Measurements from ENCODE around the gene PDE2A.
"Not testable (repeated sequence)": the region's sequence is repeated elsewhere in the genome, so short reads cannot be mapped to it uniquely, and the experiment has no call there.

The PDE2A gene

DNA sequence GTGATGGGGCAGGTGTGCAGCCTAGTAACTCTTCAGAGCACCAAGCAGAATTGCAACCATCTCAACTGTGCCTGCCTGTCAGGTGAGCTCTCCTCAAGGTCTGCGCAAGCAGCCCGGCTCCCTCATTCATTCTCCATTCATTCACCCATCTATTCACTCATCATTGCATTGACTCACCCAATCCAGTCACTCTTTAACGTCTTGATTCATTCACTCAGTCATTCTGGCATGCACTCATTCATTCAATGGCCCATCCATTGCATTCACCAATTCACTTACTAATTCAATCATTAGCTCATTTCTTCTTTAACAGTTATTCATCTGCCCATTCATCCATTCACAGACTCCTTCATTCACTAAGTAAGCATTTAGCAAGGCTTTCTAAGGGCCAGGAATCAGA lies 111.8 kb downstream of the PDE2A start:
- no peak for DNase-seq (ENCODE audit: insufficient read length, low spot score)
- FAIRE-seq = no peak

DNA sequence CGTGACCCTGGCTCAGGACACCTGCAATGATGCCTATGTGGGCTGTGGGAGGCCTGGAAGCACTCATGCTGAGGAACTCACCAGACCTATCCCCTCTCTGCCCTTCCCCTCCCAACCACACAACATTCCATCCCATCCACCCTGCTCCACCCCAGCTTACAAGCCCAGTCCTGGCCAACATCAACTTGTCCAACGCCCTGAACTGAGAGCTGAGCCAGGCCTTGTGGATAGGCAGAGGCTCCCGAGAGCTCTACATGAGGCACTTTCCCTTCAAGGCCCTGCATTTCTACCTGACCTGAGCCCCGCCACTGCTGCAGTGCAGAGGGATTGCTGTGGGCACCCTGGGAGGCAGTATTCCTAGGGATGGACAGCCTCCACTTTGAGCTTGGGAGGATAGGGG lies 112.4 kb downstream of the PDE2A start:
- DNase-seq (ENCODE audit: insufficient read length, low spot score) (no peak), FAIRE-seq (no peak)

DNA sequence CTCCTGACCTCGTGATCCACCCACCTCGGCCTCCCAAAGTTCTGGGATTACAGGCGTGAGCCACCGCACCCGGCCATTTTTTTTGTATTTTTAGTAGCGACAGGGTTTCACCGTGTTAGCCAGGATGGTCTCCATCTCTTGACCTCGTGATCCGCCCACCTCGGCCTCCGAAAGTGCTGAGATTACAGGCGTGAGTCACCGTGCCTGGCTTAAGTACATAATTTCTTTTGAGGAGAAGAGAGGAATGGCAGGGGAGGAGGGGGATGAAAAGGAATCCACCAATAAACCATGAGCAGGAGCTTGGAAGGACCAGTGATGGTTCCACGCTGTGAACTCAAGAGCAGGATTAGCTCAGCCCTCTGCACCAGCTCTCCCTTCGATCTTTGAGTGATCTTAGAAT lies 113.4 kb downstream of the PDE2A start:
- not testable (repeated sequence) for FAIRE-seq; DNase-seq (ENCODE audit: insufficient read length, low spot score)

DNA sequence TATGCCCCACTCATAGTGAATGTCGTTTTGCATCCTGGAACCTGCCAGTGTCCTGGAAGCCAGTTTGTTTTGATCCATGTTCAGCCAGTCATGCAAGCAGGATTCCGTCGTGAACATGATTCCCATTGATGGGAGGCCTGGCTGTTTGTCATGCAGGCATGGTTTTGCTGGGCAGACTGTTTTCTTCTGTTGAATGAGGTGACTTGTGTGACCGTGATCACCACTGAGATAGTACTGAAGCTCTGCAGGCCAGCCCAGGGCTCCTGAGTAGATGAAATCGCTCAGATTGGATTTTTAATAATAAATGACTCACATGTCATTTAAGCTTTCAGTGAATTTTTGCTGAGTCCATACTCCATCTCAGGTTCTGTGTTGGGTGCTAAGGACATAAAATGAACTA lies 117.8 kb downstream of the PDE2A start:
- no peak for FAIRE-seq
- DNase-seq (ENCODE audit: insufficient read length, low spot score) = no peak

DNA sequence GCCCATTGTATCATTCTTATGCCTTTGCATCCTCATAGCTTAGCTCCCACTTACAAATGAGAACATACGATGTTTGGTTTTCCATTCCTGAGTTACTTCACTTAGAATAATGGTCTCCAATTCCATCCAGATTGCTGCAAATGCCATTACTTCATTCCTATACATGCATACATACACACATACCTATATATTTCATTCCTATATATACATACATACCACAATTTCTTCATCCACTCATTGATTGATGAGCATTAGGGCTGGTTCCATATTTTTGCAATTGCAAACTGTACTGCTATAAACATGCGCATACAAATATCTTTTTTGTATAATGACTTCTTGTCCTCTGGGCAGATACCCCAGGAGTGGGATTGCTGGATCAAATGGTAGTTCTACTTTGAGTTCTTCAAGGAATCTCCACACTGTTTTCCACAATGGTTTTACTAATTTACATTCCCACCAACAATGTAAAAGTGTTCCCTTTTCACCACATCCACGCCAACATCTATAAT lies 119.2 kb downstream of the PDE2A start:
- DNase-seq (ENCODE audit: insufficient read length, low spot score); FAIRE-seq: not testable (repeated sequence)

DNA sequence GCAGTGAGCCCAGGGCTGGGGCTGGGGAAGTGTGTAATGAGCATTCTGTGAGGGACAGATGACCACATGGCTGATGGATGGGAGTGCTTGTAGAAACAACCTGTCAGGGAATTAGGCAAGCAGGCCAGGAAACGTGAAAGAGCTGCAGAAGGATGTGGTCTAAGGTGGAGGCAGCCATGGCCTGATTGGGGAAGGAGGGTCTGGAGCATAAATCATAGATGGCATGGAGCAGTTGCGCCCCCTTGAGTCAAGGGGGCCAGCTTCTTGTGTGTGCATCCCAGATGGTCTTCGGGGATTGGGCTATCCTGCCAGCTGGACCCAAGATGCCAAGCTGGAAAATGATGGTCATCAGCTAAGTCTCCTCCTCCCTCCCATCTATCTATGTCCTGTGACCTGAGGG lies 120.5 kb downstream of the PDE2A start:
- DNase-seq (ENCODE audit: insufficient read length, low spot score) (no peak), FAIRE-seq (no peak)

DNA sequence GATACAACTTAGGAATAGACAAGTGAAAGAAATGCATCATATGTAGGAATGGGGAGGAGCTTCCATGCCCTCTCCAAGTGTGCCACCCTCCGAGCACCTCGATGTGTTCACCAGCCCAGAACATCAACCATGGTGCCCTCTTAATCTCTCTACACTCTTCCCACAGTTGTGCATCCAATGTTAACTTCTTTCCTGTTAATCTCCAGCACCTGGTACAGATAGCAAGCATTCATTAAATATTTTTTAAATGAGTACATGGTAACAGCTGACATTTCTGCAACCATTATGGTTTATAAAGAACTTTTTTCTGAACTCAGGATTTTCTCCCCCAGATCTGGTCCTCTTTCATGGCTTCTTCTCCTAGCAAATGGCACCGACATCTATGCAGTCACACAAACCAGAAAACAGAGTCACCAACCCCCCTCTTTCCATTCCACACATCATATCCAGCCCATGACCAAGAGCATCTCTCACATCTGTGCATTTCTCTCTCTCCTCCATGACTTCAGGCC lies 121.8 kb downstream of the PDE2A start:
- FAIRE-seq = no peak
- no peak for DNase-seq (ENCODE audit: insufficient read length, low spot score)

DNA sequence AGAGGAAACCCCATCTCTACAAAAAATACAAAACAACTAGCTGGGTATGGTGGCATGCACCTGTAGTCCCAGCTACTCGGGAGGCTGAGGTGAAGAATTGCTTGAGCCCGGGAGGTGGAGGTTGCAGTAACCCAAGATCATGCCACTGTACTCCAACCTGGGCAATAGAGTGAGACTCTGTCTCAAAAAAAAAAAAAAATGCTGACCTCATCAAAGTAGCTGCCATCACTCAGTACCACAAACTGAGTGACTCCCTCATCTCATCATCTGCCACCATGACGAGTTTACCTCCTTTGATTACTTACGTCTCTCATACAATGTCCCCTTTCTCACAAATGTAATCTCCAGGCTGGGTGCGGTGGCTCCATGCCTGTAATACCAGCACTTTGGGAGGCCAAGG lies 122.7 kb downstream of the PDE2A start:
- FAIRE-seq (no peak), DNase-seq (ENCODE audit: insufficient read length, low spot score) (no peak)

DNA sequence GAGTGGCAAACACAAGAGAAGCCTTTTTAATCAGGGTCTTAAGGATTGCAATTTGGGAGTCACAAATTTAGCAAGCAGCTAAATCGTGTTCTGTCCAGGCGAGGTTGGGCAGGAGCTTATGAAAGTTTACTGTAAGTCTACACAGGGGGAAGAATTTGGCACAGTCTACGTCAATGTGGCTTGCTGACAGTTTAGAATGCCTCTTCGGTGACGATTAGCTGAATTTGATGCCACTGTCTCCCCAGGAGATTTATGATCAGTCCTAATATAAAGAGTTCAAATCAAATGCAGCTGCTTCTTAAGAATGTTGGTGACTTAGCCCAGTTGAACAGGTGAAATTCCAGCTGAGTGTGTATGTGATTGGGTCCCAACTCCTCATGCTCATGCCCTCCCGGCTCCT lies 125.8 kb downstream of the PDE2A start:
- DNase-seq (ENCODE audit: insufficient read length, low spot score) (no peak), FAIRE-seq (no peak)

DNA sequence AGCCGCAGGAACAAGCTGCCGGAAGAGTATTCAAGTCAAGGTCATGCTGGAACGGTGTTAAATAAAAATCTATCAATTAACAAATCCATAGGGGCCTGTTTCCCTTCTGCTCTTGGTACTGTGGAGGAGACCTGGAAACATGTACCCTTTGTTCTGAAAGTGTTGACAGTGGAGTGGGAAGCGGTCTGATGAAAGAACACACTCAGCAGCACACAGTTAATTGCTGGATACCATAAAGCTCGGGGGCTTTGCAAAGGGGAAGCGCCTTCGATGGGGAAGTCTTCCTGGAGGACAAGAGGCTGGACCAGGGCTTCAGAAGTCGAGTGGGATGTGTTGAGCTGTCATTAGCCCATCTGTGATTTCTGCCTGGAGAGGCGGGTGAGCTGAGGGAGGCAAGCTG lies 127.4 kb downstream of the PDE2A start:
- FAIRE-seq (no peak), DNase-seq (ENCODE audit: insufficient read length, low spot score) (no peak)

DNA sequence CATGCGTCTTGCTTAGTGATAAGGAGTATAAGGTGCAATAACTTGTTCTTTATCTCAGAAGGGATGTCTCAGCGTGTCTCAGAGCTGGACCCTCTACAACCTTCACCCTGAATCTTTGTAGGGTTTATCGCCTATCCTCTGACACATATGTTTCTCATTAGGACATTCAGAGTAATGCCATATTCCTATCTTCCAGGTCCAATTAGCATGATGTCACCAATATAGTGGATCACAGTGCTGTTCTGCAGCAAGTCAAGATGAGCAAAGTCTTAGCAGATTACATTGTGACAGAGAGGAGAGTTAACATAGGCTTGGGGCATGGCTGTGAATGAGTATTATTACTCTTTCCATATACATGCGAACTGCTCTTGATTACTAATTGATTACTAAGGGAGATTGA lies 129.6 kb downstream of the PDE2A start:
- DNase-seq (ENCODE audit: insufficient read length, low spot score) (no peak), FAIRE-seq (no peak)

DNA sequence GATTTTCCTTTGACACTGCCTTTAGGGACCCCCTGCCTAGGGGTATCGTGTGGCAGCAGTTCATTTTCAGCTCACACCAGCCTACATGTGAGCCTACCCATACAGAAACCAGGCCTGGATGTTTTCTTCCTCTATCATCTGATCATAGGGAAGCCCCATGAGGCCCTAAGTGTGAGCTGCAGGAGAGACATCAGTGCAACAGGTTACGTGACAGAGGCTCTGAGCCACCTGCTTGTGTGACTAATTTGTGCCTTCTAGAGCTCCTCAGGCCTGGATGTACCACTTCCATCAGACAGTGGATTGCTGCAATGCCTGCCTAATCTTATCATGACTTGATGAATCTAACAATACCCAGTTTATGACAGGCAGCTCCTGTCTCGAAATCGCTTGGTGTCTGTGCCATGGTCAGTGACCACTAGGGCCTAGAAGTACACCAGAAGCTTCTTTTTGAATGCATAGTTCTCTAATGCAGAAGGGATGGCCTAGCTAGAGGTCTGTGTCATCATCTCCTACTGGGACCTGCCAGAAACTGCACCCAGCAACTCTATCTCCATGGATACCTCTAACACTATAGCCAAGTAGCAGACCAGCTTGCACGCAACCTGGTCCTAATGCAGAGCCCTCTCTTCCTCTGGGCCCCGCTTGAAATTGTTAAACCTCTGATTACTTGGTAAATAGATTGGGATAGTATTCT lies 130.2 kb downstream of the PDE2A start:
- FAIRE-seq = no peak
- no peak for DNase-seq (ENCODE audit: insufficient read length, low spot score)

DNA sequence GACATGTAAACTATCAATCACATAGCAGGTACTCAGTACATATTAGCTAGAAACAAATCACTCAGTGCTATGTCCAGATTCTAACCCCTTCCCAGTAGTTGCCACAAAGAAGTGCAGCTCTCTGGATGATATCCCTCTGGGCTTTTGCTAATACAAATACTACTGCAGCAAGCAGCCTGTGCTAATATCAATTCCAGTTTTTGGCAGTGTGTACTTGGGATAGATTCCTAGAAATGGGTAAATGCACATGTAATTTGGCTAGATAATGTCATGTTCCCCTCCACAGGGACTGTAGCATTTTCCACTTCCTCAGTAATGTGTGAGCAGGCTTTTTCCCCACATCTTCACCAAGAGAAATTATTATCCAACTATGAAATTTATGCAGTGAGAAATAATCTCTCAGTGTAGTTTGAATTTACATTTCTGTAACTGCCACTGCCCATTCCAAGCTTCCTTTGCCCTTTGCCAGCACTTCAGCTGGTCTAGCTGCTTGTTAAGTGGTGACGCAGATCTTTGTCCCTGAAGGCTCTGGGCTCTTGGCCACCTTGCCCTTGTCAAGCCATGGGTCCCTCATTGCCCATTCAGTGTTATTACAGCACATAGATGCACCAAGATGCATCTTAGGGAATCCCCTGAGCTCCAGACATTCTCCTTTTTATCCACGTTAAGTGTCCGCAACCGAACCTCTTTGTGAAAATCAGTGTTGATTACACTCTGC lies 132.8 kb downstream of the PDE2A start:
- no peak for FAIRE-seq
- DNase-seq (ENCODE audit: insufficient read length, low spot score) = no peak

DNA sequence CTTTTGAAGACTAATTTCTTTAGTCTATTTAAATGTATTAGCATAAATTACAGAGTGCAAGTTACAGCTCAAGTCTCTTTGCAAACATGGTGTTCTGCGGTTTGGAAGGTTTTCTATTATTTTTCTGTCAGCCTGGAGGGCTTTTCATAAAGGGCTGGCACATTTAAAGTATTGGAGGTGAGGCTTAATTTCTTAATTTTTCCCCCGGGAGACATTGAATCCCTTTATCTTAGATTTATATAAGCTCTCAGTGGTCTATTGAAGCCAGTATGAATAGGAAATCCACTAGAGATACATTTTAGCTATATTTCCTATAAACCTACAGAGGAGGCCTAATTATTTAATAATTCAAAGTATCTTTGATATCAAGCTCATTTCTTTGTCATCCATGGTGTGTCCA lies 137.2 kb downstream of the PDE2A start:
- DNase-seq (ENCODE audit: insufficient read length, low spot score) (no peak), FAIRE-seq (no peak)

DNA sequence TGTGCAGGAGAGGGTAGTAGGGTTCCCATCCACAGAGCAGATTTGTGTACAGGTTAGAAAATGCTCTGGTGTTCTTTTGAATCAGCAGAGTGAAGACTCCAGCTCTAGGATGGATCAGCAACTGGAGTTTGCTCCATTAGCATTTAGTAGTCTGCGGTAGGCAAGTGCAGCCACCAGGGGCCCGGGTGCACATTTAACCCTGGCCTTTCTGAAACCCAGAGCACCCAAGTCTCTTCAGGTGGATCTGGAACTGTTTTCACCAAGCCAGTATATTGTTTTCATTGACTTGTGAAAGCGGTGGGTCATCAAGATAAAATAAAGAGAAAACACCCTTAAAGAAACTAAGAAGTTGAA lies 139.1 kb downstream of the PDE2A start:
- FAIRE-seq (no peak), DNase-seq (ENCODE audit: insufficient read length, low spot score) (no peak)

DNA sequence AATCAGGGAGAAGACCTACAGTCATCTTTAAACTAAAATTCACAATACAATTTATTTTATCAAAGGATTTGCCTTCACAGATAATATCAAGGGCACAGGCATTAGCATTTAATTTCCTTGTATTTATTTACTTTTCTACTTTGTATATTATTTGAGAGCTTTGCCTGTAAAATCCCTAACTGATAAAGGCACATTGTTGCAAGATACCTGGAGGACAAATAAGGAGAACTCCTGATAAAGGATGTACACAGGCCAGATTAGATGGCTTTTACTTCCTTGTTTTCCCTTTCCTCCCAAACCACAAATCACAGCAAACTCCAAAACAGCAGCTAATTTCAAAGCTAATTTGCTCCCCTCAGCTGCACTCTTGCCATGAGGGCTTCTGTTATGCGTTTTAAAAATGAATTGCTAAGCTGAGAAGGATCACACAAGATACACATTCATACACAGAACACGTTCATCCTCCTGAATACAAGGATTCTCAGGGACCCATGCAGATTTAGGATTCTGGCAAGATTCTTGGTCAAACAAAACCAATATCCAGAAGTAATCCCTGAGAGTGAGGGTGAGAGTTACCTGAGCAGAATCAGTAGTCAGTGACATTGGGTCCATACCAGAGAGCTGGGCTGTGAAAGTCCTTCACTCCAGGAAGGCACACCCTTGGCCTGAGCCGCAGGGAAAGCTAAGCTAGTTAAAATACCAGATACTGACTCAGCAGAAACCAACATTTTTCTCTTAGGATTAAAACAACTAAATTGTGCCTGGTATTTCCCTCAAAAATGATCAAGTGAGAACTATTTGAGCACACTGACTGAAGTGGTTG lies 139.6 kb downstream of the PDE2A start:
- DNase-seq (ENCODE audit: insufficient read length, low spot score) = no peak
- no peak for FAIRE-seq

DNA sequence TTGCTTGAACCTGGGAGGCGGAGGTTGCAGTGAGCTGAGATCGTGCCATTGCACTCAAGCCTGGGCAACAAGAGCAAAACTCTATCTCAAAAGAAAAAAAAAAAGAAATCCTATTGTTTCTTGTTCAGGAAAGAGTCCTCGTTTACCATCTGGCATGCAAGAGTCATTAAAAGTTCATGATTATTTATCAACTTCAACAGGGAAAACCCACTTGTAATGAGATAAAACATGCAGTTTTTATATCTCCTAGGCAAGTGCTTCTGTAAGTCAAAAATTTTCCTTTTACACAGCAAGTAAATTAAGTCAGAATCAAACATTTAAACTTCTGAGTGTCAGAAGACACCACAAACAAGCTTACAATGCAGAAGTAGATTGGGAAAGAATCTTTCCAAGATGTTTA lies 145.2 kb downstream of the PDE2A start:
- DNase-seq (ENCODE audit: insufficient read length, low spot score) = no peak
- no peak for FAIRE-seq

DNA sequence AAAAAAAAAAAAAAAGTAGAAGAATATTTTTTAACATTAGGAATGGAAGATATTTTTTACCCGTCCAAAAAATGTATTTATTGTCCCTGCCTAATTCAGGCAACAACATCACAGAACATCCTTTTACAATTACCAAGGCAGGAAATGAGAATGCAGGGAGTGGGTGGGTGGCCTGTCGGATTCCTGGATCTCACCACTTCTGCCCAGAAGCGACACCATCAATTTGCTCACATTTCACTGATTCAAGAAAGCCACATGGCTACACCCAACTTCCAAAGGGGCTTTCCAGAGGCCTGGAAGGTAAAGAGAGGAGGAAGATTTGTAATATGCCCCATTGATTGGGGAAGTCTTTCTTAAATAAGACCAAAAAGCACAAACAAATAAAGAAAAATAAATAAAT lies 146.1 kb downstream of the PDE2A start:
- FAIRE-seq (no peak), DNase-seq (ENCODE audit: insufficient read length, low spot score) (no peak)
